ENCODE measurements around the gene VAX1. TPM values are rescaled to one million over a fixed set of nuclear protein-coding genes. Genes with fewer than 3 reads are reported as not detected.

The VAX1 gene
- total RNA-seq, 1 experiment from 2014 or later, result not detected

DNA sequence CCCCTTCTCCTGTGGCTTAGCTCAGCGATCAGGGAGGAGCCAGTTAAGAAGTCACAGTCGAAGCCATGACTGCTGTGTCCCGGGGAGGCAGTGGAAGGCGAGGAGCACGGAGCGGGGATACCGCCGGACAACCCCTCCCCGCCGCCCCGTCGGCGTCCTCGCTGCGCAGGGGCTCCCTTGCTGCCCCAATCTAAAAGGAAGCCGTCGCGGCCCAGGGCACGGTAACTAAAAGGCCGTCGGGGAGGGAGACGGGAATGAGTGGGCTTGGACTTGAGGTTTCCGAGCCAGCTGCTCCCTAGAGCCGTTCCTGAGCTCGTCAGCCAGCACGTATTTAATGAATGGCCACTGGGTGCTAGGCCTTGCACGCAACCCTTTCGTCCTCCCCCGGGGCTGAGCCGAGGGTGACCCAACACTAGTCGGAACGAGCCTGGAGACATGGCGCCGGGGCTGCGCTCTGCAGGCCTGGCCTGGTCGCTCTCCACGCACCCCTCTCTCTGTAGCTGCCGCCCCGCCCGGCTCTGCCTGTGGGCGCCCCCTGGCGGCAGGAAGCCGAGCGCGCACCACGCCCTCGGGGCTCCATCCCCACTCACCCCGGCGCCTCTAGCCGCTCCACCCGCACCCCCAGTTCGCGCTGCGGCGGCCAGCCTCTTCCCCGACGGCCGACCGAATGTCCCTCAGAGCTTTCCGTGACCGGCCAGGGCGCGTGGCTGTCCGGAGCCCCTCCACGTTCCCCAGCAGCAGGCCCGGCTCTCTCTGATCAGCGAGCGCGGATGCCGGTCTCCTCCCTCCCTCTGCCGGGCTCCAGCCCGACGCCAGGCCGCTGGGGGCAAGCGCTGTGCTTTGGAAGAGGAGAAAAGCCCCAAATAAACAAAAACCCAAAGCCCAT, 30.0 kb upstream of the VAX1 start:
- H3K4me1 ChIP-seq (ENCODE audit: control insufficient read depth in 1 of 2, insufficient read depth in 2 of 2, low read length in 2 of 2), result peaks cover 2 to 24% of the 10 kb centered on the region in 2 experiments; a peak in 3 of 4 replicates
- H3K36me3 ChIP-seq (ENCODE audit: control insufficient read depth in 1 of 2, insufficient read depth in 2 of 2, low read length in 2 of 2), result no peaks in the 10 kb centered on the region
- H3K9ac ChIP-seq (ENCODE audit: low read length), result no peak overlapping the region
- intact Hi-C loops (cut with micrococcal nuclease), result loop anchor here (1.0 to 5.0 kb wide), 4 partner anchors 56 to 371 kb away; partner anchors contain the start of gene SHTN1
- H3K27ac ChIP-seq (ENCODE audit: low read depth, low read length), result no peak overlapping the region
- H3K27me3 ChIP-seq (ENCODE audit: insufficient read depth, low read length), result peaks cover 13% of the 10 kb centered on the region; the same call in 1 of the 2 replicates
- H3K4me2 ChIP-seq (ENCODE audit: low read length), result peak overlapping the region; percentile 70
- ChIA-PET POLR2A (interaction anchor here (1.0 kb wide), 1 partner anchor 381 kb away, joined by 4 read pairs; no protein-coding TSS in a partner anchor), RAD21 (ENCODE audit: low non-redundant PET in 1 of 2, low total read pairs in 2 of 2, uncharacterized antibody in 2 of 2, unreplicated experiment in 2 of 2) (interaction anchor here (1.8 to 4.8 kb wide), 2 partner anchors 371 kb away, joined by 10 to 30 read pairs; no protein-coding TSS in a partner anchor), CTCF (interaction anchor here (0.6 to 17.7 kb wide), 24 partner anchors 8 to 533 kb away, joined by 3 to 629 read pairs (median 4); no protein-coding TSS in a partner anchor)
- no peaks in the 10 kb centered on the region for H3K9me3 ChIP-seq (ENCODE audit: control insufficient read depth in 1 of 2, insufficient read depth in 1 of 2, low read depth in 1 of 2, low read length in 2 of 2)
- TF ChIP-seq POLR2A (IDR thresholded peaks at IDR 0.05; ENCODE audit: borderline replicate concordance, extremely low read depth, insufficient read depth, insufficient read length), result peak; percentile 22
- TF ChIP-seq RAD21 (IDR thresholded peaks at IDR 0.05; ENCODE audit: low read depth), result peak; percentile 75
- TF ChIP-seq, protein P1, sequence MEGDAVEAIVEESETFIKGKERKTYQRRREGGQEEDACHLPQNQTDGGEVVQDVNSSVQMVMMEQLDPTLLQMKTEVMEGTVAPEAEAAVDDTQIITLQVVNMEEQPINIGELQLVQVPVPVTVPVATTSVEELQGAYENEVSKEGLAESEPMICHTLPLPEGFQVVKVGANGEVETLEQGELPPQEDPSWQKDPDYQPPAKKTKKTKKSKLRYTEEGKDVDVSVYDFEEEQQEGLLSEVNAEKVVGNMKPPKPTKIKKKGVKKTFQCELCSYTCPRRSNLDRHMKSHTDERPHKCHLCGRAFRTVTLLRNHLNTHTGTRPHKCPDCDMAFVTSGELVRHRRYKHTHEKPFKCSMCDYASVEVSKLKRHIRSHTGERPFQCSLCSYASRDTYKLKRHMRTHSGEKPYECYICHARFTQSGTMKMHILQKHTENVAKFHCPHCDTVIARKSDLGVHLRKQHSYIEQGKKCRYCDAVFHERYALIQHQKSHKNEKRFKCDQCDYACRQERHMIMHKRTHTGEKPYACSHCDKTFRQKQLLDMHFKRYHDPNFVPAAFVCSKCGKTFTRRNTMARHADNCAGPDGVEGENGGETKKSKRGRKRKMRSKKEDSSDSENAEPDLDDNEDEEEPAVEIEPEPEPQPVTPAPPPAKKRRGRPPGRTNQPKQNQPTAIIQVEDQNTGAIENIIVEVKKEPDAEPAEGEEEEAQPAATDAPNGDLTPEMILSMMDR (IDR thresholded peaks at IDR 0.05 in 2 of 3, conservative IDR thresholded peaks at IDR 0.05 in 1 of 3; ENCODE audit: borderline replicate concordance in 1 of 3, insufficient read depth in 1 of 3, low read depth in 2 of 3, low read length in 2 of 3), result peak; percentile 78 to 97 (median 96)
- TF ChIP-seq TCF7L2 (IDR thresholded peaks at IDR 0.05; ENCODE audit: borderline replicate concordance, extremely low read depth, insufficient read depth, insufficient read length), result peak; percentile 93
- TF ChIP-seq SRF (IDR thresholded peaks at IDR 0.05; ENCODE audit: low read depth), result no peak
- TF ChIP-seq FOSL1 (IDR thresholded peaks at IDR 0.05; ENCODE audit: low read depth), result no peak
- TF ChIP-seq, protein P2, sequence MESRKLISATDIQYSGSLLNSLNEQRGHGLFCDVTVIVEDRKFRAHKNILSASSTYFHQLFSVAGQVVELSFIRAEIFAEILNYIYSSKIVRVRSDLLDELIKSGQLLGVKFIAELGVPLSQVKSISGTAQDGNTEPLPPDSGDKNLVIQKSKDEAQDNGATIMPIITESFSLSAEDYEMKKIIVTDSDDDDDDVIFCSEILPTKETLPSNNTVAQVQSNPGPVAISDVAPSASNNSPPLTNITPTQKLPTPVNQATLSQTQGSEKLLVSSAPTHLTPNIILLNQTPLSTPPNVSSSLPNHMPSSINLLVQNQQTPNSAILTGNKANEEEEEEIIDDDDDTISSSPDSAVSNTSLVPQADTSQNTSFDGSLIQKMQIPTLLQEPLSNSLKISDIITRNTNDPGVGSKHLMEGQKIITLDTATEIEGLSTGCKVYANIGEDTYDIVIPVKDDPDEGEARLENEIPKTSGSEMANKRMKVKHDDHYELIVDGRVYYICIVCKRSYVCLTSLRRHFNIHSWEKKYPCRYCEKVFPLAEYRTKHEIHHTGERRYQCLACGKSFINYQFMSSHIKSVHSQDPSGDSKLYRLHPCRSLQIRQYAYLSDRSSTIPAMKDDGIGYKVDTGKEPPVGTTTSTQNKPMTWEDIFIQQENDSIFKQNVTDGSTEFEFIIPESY (IDR thresholded peaks at IDR 0.05; ENCODE audit: extremely low read depth, insufficient replicate concordance, low read length), result no peak
- no peak for TF ChIP-seq SIN3A (IDR thresholded peaks at IDR 0.05; ENCODE audit: low read depth)
- TF ChIP-seq YY1 (IDR thresholded peaks at IDR 0.05; ENCODE audit: extremely low read depth, insufficient replicate concordance, low read depth, low read length), result peak; percentile 69
- TF ChIP-seq ZFX (IDR thresholded peaks at IDR 0.05), result peak; percentile 75; the same call in 1 of the 2 replicates
- 0 out of 2 replicates have a peak, but pooled peaks have one; percentile 15 for TF ChIP-seq POLR2AphosphoS5 (IDR thresholded peaks at IDR 0.05; ENCODE audit: low read depth, low read length)
- peak overlapping the region in 1 of 2 experiments; percentile 34; a peak in 2 of 4 replicates for H3K4me3 ChIP-seq (replicated peaks in 1 of 2; ENCODE audit: low read depth in 1 of 2, low read length in 2 of 2)
- DNase-seq (ENCODE audit: low read depth, low spot score) (no peak), ATAC-seq (peak; percentile 91)
- H3K9me2 ChIP-seq (ENCODE audit: insufficient read depth), result no peaks in the 10 kb centered on the region
- no peaks in the 10 kb centered on the region for H3K79me2 ChIP-seq (ENCODE audit: insufficient read depth, low read length)
- no peaks in the 10 kb centered on the region for H4K20me1 ChIP-seq (ENCODE audit: insufficient read depth)
- BruUV-seq (replicated peaks), result no TSS peak
- peak overlapping the region; percentile 88 for H2AFZ ChIP-seq (ENCODE audit: low read depth, low read length, poor library complexity, severe bottlenecking)

Data from HCT116 (cell line).